MCF 10A (cell line): Measurements from ENCODE around the gene FAM210A. TPM values are rescaled to one million over a fixed set of nuclear protein-coding genes. Genes with fewer than 3 reads are reported as not detected.

Experiments
- BruUV-seq: library from RNA; stranded (reverse); fragments of 400-500 nt; replicated peaks from 2 replicates; lab custom pipeline; 2021; lab: Mats Ljungman, UMichigan
- CTCF ChIA-PET: fragments of 300-600 bp; sonication (Branson Sonifier 250); formaldehyde crosslinking; extraction: SDS; loops from one replicate; lab custom pipeline; 2021; ENCODE audit warnings: antibody characterized with exemption, inconsistent platforms; lab: Yijun Ruan, JAX
- POLR2A ChIA-PET: fragments of 300-600, 350-650 bp; sonication (Branson Sonifier 250); formaldehyde crosslinking; extraction: SDS; loops from one replicate; lab custom pipeline; 2020; ENCODE audit warnings: antibody characterized with exemption, inconsistent platforms; lab: Yijun Ruan, JAX
- DNase-seq: peaks from one replicate; pipeline ENCODE4 v3.0.0-alpha.2; 2018; ENCODE audit not compliant: unreplicated experiment
- H3K27ac Mint-ChIP-seq: one replicate; pipeline ENCODE4 v1.8.0; 2022; ENCODE audit warnings: mild to moderate bottlenecking, low read depth, mixed read lengths; ENCODE audit not compliant: unreplicated experiment
- H3K27me3 Mint-ChIP-seq: one replicate; pipeline ENCODE4 v1.8.0; 2022; ENCODE audit warnings: mixed read lengths; ENCODE audit not compliant: insufficient read depth, unreplicated experiment
- H3K36me3 Mint-ChIP-seq: one replicate; pipeline ENCODE4 v1.8.0; 2022; ENCODE audit warnings: mild to moderate bottlenecking, moderate library complexity, mixed read lengths; ENCODE audit not compliant: insufficient read depth, unreplicated experiment
- H3K4me1 Mint-ChIP-seq: one replicate; pipeline ENCODE4 v1.8.0; 2022; ENCODE audit warnings: mixed read lengths; ENCODE audit not compliant: insufficient read depth, unreplicated experiment
- H3K4me3 Mint-ChIP-seq: one replicate; pipeline ENCODE4 v1.8.0; 2022; ENCODE audit warnings: mild to moderate bottlenecking, moderate library complexity, mixed read lengths; ENCODE audit not compliant: unreplicated experiment
- H3K9me3 Mint-ChIP-seq: one replicate; pipeline ENCODE4 v1.8.0; 2022; ENCODE audit warnings: mixed read lengths; ENCODE audit not compliant: unreplicated experiment
- CTCF ChIP-seq: fragments of 200-600 bp; IDR thresholded peaks from one replicate; pipeline ENCODE4 v1.8.0; 2022; ENCODE audit warnings: antibody characterized with exemption, mild to moderate bottlenecking; ENCODE audit not compliant: unreplicated experiment
- intact Hi-C: fragments of 100-400 bp; cut with micrococcal nuclease; formaldehyde crosslinking; loops from 2 replicates; pipeline ENCODE4 v1.14.1; 2022
- total RNA-seq: library from RNA; stranded (reverse); gene quantifications from 2 replicates; pipeline ENCODE4 v1.2.3, GENCODE V29; 2022

FAM210A gene
- total RNA-seq, 1 experiment from 2014 or later = 31.2 TPM

GRCh38 chr18:13660510-13660909 is 65.8 kb downstream of the FAM210A start:
- H3K4me1 Mint-ChIP-seq = no peaks in the 10 kb centered on the region
- no peak for TF ChIP-seq CTCF
- ChIA-PET CTCF (no interaction called here), POLR2A (no interaction called here)
- BruUV-seq = no TSS peak
- peaks cover 48% of the 10 kb centered on the region for H3K36me3 Mint-ChIP-seq
- no peak overlapping the region for H3K27ac Mint-ChIP-seq
- no peaks in the 10 kb centered on the region for H3K27me3 Mint-ChIP-seq
- H3K9me3 Mint-ChIP-seq = no peaks in the 10 kb centered on the region
- intact Hi-C loops = no loop called here
- H3K4me3 Mint-ChIP-seq = no peak overlapping the region
- DNase-seq = no peak

- BruUV-seq = no TSS peak
- intact Hi-C loops = no loop called here
- Mint-ChIP-seq H3K27ac (no peak overlapping the region), H3K9me3 (no peaks in the 10 kb centered on the region), H3K4me3 (no peak overlapping the region), H3K4me1 (no peaks in the 10 kb centered on the region), H3K36me3 (peaks cover 33% of the 10 kb centered on the region), H3K27me3 (no peaks in the 10 kb centered on the region)
- ChIA-PET CTCF (no interaction called here), POLR2A (no interaction called here)
- DNase-seq = no peak
- TF ChIP-seq CTCF = no peak
Observed at GRCh38 chr18:13658436-13659204, 67.7 kb downstream of the FAM210A start.

GRCh38 chr18:13657974-13658373 is 68.4 kb downstream of the FAM210A start:
- Mint-ChIP-seq H3K27ac (no peak overlapping the region), H3K36me3 (peaks cover 26% of the 10 kb centered on the region), H3K9me3 (no peaks in the 10 kb centered on the region), H3K4me1 (no peaks in the 10 kb centered on the region), H3K27me3 (no peaks in the 10 kb centered on the region), H3K4me3 (no peak overlapping the region)
- intact Hi-C loops = no loop called here
- POLR2A ChIA-PET = no interaction called here
- CTCF ChIA-PET = no interaction called here
- DNase-seq = no peak
- TF ChIP-seq CTCF = no peak
- no TSS peak for BruUV-seq

- no TSS peak for BruUV-seq
- no peaks in the 10 kb centered on the region for H3K27me3 Mint-ChIP-seq
- H3K4me3 Mint-ChIP-seq = no peak overlapping the region
- intact Hi-C loops = no loop called here
- H3K9me3 Mint-ChIP-seq = no peaks in the 10 kb centered on the region
- no peak for DNase-seq
- ChIA-PET CTCF (interaction anchor here (1.6 kb wide), 1 partner anchor 96 kb away, joined by 8 read pairs; no protein-coding TSS in a partner anchor), POLR2A (no interaction called here)
- no peaks in the 10 kb centered on the region for H3K4me1 Mint-ChIP-seq
- H3K27ac Mint-ChIP-seq = no peak overlapping the region
- TF ChIP-seq CTCF = no peak
- peaks cover 7% of the 10 kb centered on the region for H3K36me3 Mint-ChIP-seq
Observed at GRCh38 chr18:13653746-13654433, 72.5 kb downstream of the FAM210A start.
